Endothelial cell of umbilical vein (primary cell): Measurements from ENCODE around the gene LILRA2.

Experiments
- FOS ChIP-seq: IDR thresholded peaks from 2 replicates; pipeline ENCODE4 v1.6.1; 2011; ENCODE audit warnings: mild to moderate bottlenecking, low read length, moderate library complexity, borderline replicate concordance; ENCODE audit not compliant: insufficient read depth
- POLR2A ChIP-seq: IDR thresholded peaks from 2 replicates; pipeline ENCODE4 v1.6.1; 2012; ENCODE audit warnings: low read depth, mild to moderate bottlenecking, control low read depth, low read length
- POLR2AphosphoS5 ChIP-seq: IDR thresholded peaks from 2 replicates; pipeline ENCODE4 v1.6.1; 2012; ENCODE audit warnings: low read depth, mild to moderate bottlenecking, control low read depth, low read length, moderate library complexity; ENCODE audit not compliant: insufficient read depth
- TF ChIP-seq, protein P1 (sequence below), 2 donors: IDR thresholded peaks; 1 replicate in 1 of 2; 2 replicates in 1 of 2; pipeline ENCODE4 v1.5.1; 2011; ENCODE audit warnings: low read length in 2 of 2, mild to moderate bottlenecking in 2 of 2, moderate library complexity in 2 of 2, control low read depth in 1 of 2, inconsistent platforms in 1 of 2, low read depth in 1 of 2; ENCODE audit not compliant: insufficient read depth in 1 of 2; ENCODE audit errors: extremely low read depth in 1 of 2
- TF ChIP-seq, protein P2 (sequence below): IDR thresholded peaks from 2 replicates; pipeline ENCODE4 v1.6.1; 2011; ENCODE audit not compliant: insufficient read depth, insufficient read length

DNA sequence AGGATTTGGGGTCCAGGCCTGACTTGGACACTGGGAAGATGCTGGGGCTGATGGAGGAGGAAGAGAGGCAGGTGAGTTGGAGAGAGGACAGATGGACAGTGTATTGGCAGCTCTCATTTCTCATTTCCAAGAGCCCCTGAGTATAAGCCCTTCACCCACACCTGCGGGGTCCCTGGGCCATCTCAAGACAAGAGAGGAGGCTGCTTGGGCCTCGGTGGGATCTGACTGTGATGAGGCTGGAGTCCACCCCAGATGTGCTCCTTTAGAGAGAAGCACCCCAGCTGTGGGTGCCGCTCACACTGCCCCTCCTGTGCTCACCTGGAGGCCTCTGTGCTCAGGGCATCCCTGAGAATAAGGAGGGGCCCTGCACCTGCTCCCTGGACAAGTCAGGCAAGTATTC is 3.7 kb downstream of the LILRA2 start:
- TF ChIP-seq, protein P1, sequence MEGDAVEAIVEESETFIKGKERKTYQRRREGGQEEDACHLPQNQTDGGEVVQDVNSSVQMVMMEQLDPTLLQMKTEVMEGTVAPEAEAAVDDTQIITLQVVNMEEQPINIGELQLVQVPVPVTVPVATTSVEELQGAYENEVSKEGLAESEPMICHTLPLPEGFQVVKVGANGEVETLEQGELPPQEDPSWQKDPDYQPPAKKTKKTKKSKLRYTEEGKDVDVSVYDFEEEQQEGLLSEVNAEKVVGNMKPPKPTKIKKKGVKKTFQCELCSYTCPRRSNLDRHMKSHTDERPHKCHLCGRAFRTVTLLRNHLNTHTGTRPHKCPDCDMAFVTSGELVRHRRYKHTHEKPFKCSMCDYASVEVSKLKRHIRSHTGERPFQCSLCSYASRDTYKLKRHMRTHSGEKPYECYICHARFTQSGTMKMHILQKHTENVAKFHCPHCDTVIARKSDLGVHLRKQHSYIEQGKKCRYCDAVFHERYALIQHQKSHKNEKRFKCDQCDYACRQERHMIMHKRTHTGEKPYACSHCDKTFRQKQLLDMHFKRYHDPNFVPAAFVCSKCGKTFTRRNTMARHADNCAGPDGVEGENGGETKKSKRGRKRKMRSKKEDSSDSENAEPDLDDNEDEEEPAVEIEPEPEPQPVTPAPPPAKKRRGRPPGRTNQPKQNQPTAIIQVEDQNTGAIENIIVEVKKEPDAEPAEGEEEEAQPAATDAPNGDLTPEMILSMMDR (IDR thresholded peaks at IDR 0.05; ENCODE audit: extremely low read depth in 1 of 2, insufficient read depth in 1 of 2, low read depth in 1 of 2, low read length in 2 of 2): no peak
- TF ChIP-seq POLR2AphosphoS5: no peak
- TF ChIP-seq POLR2A: no peak
- TF ChIP-seq, protein P2, sequence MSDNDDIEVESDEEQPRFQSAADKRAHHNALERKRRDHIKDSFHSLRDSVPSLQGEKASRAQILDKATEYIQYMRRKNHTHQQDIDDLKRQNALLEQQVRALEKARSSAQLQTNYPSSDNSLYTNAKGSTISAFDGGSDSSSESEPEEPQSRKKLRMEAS: no peak
- no peak for TF ChIP-seq FOS
